Activated naive CD8-positive, alpha-beta T cell (primary cell): Measurements from ENCODE around the gene CCN6.

ENCODE experiments used
- H3K27ac Mint-ChIP-seq: one replicate; pipeline ENCODE4 v1.8.0; 2021; ENCODE audit warnings: mixed read lengths
- H3K27me3 Mint-ChIP-seq: one replicate; pipeline ENCODE4 v1.8.0; 2021; ENCODE audit warnings: mixed read lengths
- H3K36me3 Mint-ChIP-seq: one replicate; pipeline ENCODE4 v1.8.0; 2021; ENCODE audit warnings: mixed read lengths
- H3K4me1 Mint-ChIP-seq: one replicate; pipeline ENCODE4 v1.8.0; 2021; ENCODE audit warnings: low read depth, mixed read lengths
- H3K4me3 Mint-ChIP-seq: one replicate; pipeline ENCODE4 v1.8.0; 2021; ENCODE audit warnings: mild to moderate bottlenecking, mixed read lengths
- H3K9me3 Mint-ChIP-seq: one replicate; pipeline ENCODE4 v1.8.0; 2021; ENCODE audit warnings: low read depth, mixed read lengths

Gene CCN6

GRCh38 chr6:112106562-112106961, 52.7 kb downstream of the CCN6 start:
- H3K27ac Mint-ChIP-seq, result no peak overlapping the region
- peaks cover 11% of the 10 kb centered on the region for H3K36me3 Mint-ChIP-seq
- H3K27me3 Mint-ChIP-seq, result no peaks in the 10 kb centered on the region
- no peaks in the 10 kb centered on the region for H3K9me3 Mint-ChIP-seq
- no peak overlapping the region for H3K4me3 Mint-ChIP-seq
- no peaks in the 10 kb centered on the region for H3K4me1 Mint-ChIP-seq

- H3K4me3 Mint-ChIP-seq, result no peak overlapping the region
- no peaks in the 10 kb centered on the region for H3K4me1 Mint-ChIP-seq
- H3K27ac Mint-ChIP-seq, result no peak overlapping the region
- H3K36me3 Mint-ChIP-seq, result no peaks in the 10 kb centered on the region
- H3K9me3 Mint-ChIP-seq, result no peaks in the 10 kb centered on the region
- H3K27me3 Mint-ChIP-seq, result no peaks in the 10 kb centered on the region
Observed at GRCh38 chr6:112109262-112109661, 55.4 kb downstream of the CCN6 start.

DNA sequence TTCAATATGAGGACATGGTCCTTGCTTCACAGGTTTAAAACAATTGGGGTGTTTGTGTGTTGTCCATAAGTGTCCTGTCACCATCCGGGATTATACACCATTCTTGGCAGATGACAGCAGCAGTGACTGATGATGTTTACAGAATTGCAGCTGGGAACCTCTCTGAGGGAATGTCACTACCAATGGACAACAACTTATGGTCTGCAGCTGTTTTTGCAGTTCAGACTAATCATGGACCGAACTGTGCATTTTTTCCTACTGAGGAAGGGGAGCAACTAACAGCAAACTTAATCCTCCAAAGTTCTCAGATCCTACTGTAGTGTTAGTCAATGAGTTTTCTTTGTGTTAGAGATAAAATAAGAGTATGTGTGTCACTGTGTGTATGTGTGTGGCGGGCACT, 59.5 kb downstream of the CCN6 start:
- no peaks in the 10 kb centered on the region for H3K9me3 Mint-ChIP-seq
- peaks cover 6% of the 10 kb centered on the region for H3K27me3 Mint-ChIP-seq
- no peaks in the 10 kb centered on the region for H3K36me3 Mint-ChIP-seq
- H3K4me1 Mint-ChIP-seq, result peaks cover 8% of the 10 kb centered on the region
- no peak overlapping the region for H3K27ac Mint-ChIP-seq
- no peak overlapping the region for H3K4me3 Mint-ChIP-seq

DNA sequence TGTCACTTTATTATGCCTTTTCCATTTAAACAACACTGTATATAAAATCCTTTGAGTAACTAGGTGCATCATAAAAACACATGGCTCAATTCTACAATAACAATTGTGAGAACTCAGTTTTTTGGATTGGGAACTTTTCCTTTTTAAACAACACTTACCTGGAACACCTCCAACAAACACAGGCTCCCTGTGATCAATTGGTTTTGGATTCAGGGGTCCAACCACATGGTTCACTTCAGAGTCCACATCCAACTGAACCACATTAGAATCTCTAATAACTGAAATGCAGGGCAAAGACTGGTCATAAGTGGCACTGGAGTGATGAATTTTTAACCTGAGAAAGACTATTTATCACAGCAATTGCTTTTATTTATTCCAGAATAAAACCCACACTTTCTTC, 60.0 kb downstream of the CCN6 start:
- Mint-ChIP-seq H3K27me3 (peaks cover 6% of the 10 kb centered on the region), H3K9me3 (no peaks in the 10 kb centered on the region), H3K4me1 (peaks cover 8% of the 10 kb centered on the region), H3K4me3 (no peak overlapping the region), H3K36me3 (no peaks in the 10 kb centered on the region), H3K27ac (no peak overlapping the region)

DNA sequence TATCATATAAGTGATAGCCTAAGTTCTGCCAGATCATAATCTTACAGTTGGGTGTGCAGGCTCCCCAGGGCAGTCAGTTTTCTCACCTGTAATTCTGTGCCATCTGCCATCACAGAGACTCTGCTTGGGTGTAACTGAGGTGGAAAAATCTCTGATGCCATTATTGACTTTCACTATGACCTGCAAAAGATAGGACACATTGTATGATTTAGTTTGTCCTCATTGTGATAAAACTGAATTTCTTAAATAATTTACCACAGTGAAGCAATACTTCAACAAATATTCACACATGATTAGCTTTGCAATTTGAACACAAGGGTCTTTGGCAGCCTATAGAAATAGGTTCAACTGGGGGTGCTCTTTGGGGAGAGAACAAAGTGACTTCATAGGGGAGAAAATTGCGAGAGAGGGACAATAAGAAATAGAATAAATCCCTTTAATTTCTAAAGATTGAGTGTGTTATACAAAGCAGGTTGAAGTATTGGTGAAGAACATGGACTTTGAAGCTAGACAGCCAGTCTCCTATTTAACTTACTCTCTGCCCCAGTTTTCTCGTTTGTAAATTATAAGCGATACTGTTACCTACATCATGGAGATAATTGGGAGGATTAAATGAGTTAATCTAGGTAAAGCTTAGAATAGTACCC, 60.8 kb downstream of the CCN6 start:
- H3K36me3 Mint-ChIP-seq, result no peaks in the 10 kb centered on the region
- no peak overlapping the region for H3K4me3 Mint-ChIP-seq
- H3K9me3 Mint-ChIP-seq, result no peaks in the 10 kb centered on the region
- peaks cover 8% of the 10 kb centered on the region for H3K4me1 Mint-ChIP-seq
- no peak overlapping the region for H3K27ac Mint-ChIP-seq
- H3K27me3 Mint-ChIP-seq, result peaks cover 6% of the 10 kb centered on the region

GRCh38 chr6:112116221-112116620, 62.3 kb downstream of the CCN6 start:
- Mint-ChIP-seq H3K4me1 (peaks cover 8% of the 10 kb centered on the region), H3K36me3 (no peaks in the 10 kb centered on the region), H3K27me3 (peaks cover 6% of the 10 kb centered on the region), H3K4me3 (no peak overlapping the region), H3K27ac (no peak overlapping the region), H3K9me3 (no peaks in the 10 kb centered on the region)

GRCh38 chr6:112117554-112117953, 63.6 kb downstream of the CCN6 start:
- H3K27ac Mint-ChIP-seq, result no peak overlapping the region

DNA sequence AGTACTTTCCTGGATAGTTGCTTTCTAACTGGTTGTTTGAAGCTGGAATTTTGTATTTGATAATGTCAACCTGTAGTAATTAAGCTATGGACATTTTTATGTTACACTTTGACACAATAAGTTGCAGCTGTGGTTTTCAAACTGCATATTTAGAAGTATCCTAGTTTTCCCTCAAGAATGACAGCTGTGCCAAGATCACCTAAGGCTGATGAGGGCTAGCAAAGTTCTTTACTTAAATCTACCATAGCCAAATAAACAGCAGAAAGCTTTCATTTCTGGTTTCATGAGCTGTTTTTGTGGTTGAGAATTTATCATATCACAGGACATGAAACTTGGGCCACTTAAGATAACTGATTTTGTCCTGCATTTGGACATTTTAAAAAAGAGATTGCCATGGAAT, 64.1 kb downstream of the CCN6 start:
- Mint-ChIP-seq H3K4me3 (no peak overlapping the region), H3K27me3 (peaks cover 6% of the 10 kb centered on the region), H3K27ac (no peak overlapping the region), H3K36me3 (no peaks in the 10 kb centered on the region), H3K4me1 (peaks cover 8% of the 10 kb centered on the region), H3K9me3 (no peaks in the 10 kb centered on the region)

More at GRCh38 chr6:112117554-112117953, 63.6 kb downstream of the CCN6 start:
- Mint-ChIP-seq H3K27me3 (peaks cover 6% of the 10 kb centered on the region), H3K9me3 (no peaks in the 10 kb centered on the region), H3K4me1 (peaks cover 8% of the 10 kb centered on the region), H3K4me3 (no peak overlapping the region), H3K36me3 (no peaks in the 10 kb centered on the region)
